Caco-2 (cell line): Measurements from ENCODE around the gene GRB10. TPM values are rescaled to one million over a fixed set of nuclear protein-coding genes. Genes with fewer than 3 reads are reported as not detected.

Source experiments
- BruUV-seq: library from RNA; stranded (reverse); fragments of 400-500 nt; replicated peaks from 2 replicates; lab custom pipeline; 2021; lab: Mats Ljungman, UMichigan
- CTCF ChIA-PET: fragments of 300-600 bp; sonication (Branson Sonifier 250); formaldehyde crosslinking; loops from one replicate; lab custom pipeline; 2022; ENCODE audit warnings: antibody characterized with exemption; lab: Charles Lee
- POLR2A ChIA-PET: fragments of 300-600 bp; sonication (Branson Sonifier 250); formaldehyde crosslinking; loops from one replicate; lab custom pipeline; 2022; ENCODE audit warnings: antibody characterized with exemption; lab: Charles Lee
- DNase-seq, 2 experiments: peaks; one replicate each; pipeline versions ENCODE4 v3.0.0 to v3.0.0-alpha.2; 2020 to 2022
- H3K27me3 ChIP-seq: replicated peaks from 2 replicates; pipeline ENCODE4 v1.6.0; 2011; ENCODE audit warnings: low read length; ENCODE audit not compliant: control insufficient read depth, insufficient read depth
- H3K36me3 ChIP-seq: 2 replicates; pipeline ENCODE4 v1.5.1; 2011; ENCODE audit warnings: low read length; ENCODE audit not compliant: control insufficient read depth, insufficient read depth
- H3K4me1 ChIP-seq: fragments of 250-450 bp; sonication (Bioruptor Pico); 2 replicates; pipeline ENCODE4 v1.5.1; 2020; ENCODE audit warnings: mild to moderate bottlenecking
- H3K4me3 ChIP-seq: 2 replicates; pipeline ENCODE4 v1.5.1; 2011; ENCODE audit warnings: low read depth, mild to moderate bottlenecking, control low read depth, low read length
- H3K9me3 ChIP-seq: fragments of 250-450 bp; sonication (Bioruptor Pico); 2 replicates; pipeline ENCODE4 v1.5.1; 2020; ENCODE audit warnings: mild to moderate bottlenecking, moderate library complexity
- H3K27ac Mint-ChIP-seq: one replicate; pipeline ENCODE4 v1.8.0; 2022; ENCODE audit warnings: mixed read lengths; ENCODE audit not compliant: unreplicated experiment
- H3K27me3 Mint-ChIP-seq: one replicate; pipeline ENCODE4 v1.8.0; 2022; ENCODE audit warnings: mixed read lengths; ENCODE audit not compliant: insufficient read depth, unreplicated experiment
- H3K36me3 Mint-ChIP-seq: one replicate; pipeline ENCODE4 v1.8.0; 2022; ENCODE audit warnings: mild to moderate bottlenecking, mixed read lengths; ENCODE audit not compliant: insufficient read depth, unreplicated experiment
- H3K4me1 Mint-ChIP-seq: one replicate; pipeline ENCODE4 v1.8.0; 2022; ENCODE audit warnings: low read depth, mixed read lengths; ENCODE audit not compliant: unreplicated experiment
- H3K4me3 Mint-ChIP-seq: one replicate; pipeline ENCODE4 v1.8.0; 2022; ENCODE audit warnings: mild to moderate bottlenecking, moderate library complexity, mixed read lengths; ENCODE audit not compliant: unreplicated experiment
- H3K9me3 Mint-ChIP-seq: one replicate; pipeline ENCODE4 v1.8.0; 2022; ENCODE audit warnings: mixed read lengths; ENCODE audit not compliant: unreplicated experiment
- CTCF ChIP-seq, 2 experiments: fragments of 200-600 bp in 1 of 2; IDR thresholded peaks; 1 replicate in 1 of 2; 2 replicates in 1 of 2; pipeline versions ENCODE4 v1.5.1 to v1.8.0; 2011 to 2022; ENCODE audit warnings: antibody characterized with exemption in 1 of 2, control low read depth in 1 of 2, inconsistent platforms in 1 of 2, low read depth in 1 of 2, low read length in 1 of 2, mild to moderate bottlenecking in 1 of 2, moderate library complexity in 1 of 2; ENCODE audit not compliant: insufficient read depth in 1 of 2, severe bottlenecking in 1 of 2, unreplicated experiment in 1 of 2
- intact Hi-C: fragments of 100-400 bp; cut with micrococcal nuclease; formaldehyde crosslinking; loops from one replicate; pipeline ENCODE4 v1.10.0; 2022; ENCODE audit not compliant: unreplicated experiment
- total RNA-seq: library from RNA; stranded (reverse); gene quantifications from 2 replicates; pipeline ENCODE4 v1.2.3, GENCODE V29; 2022

GRB10 gene
- total RNA-seq, 1 experiment from 2014 or later = 79.3 TPM

GRCh38 chr7:50682573-50682972, 100.1 kb downstream of the GRB10 start:
- TF ChIP-seq CTCF (IDR thresholded peaks at IDR 0.05; ENCODE audit: insufficient read depth in 1 of 2, low read depth in 1 of 2, low read length in 1 of 2, severe bottlenecking in 1 of 2, unreplicated experiment in 1 of 2) = no peak
- Mint-ChIP-seq H3K27me3 (no peaks in the 10 kb centered on the region), H3K4me3 (no peak overlapping the region), H3K9me3 (peaks cover 9% of the 10 kb centered on the region), H3K4me1 (peaks cover 9% of the 10 kb centered on the region), H3K27ac (no peak overlapping the region), H3K36me3 (peaks cover 21% of the 10 kb centered on the region)
- no TSS peak for BruUV-seq
- ChIA-PET CTCF (no interaction called here), POLR2A (no interaction called here)
- no peak overlapping the region for H3K4me3 ChIP-seq
- H3K36me3 ChIP-seq = no peaks in the 10 kb centered on the region
- no peaks in the 10 kb centered on the region for H3K27me3 ChIP-seq
- intact Hi-C loops = no loop called here
- no peak for DNase-seq
- H3K9me3 ChIP-seq = no peaks in the 10 kb centered on the region
- no peaks in the 10 kb centered on the region for H3K4me1 ChIP-seq

DNA sequence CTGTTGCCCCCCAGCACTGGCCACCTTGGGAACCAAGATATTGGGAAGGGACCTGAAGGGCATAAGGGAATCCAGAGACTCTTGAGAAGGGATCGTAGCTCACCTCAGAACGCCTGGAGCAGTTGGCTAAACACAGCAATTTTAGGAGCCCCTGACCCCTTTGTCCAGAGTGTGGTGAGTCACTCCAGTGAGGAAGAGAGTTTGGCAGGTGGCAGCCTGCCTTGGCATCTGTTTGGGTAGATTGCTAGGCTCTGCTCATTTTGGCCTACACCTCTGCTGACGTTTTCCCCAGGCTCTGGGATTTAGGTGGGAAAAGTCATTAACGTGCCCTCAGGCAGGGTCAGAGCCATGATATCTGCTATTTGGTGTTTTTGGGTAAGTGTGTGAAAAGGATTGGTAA, 100.6 kb downstream of the GRB10 start:
- Mint-ChIP-seq H3K4me1 (peaks cover 9% of the 10 kb centered on the region), H3K4me3 (no peak overlapping the region), H3K27ac (no peak overlapping the region), H3K9me3 (peaks cover 9% of the 10 kb centered on the region), H3K36me3 (peaks cover 16% of the 10 kb centered on the region), H3K27me3 (no peaks in the 10 kb centered on the region)
- BruUV-seq = no TSS peak
- Histone ChIP-seq H3K36me3 (no peaks in the 10 kb centered on the region), H3K27me3 (no peaks in the 10 kb centered on the region), H3K4me1 (no peaks in the 10 kb centered on the region), H3K9me3 (no peaks in the 10 kb centered on the region), H3K4me3 (no peak overlapping the region)
- ChIA-PET CTCF (no interaction called here), POLR2A (no interaction called here)
- no peak for TF ChIP-seq CTCF (IDR thresholded peaks at IDR 0.05; ENCODE audit: insufficient read depth in 1 of 2, low read depth in 1 of 2, low read length in 1 of 2, severe bottlenecking in 1 of 2, unreplicated experiment in 1 of 2)
- intact Hi-C loops = no loop called here
- DNase-seq = no peak

GRCh38 chr7:50681432-50682045, 101.2 kb downstream of the GRB10 start:
- TF ChIP-seq CTCF (IDR thresholded peaks at IDR 0.05; ENCODE audit: insufficient read depth in 1 of 2, low read depth in 1 of 2, low read length in 1 of 2, severe bottlenecking in 1 of 2, unreplicated experiment in 1 of 2) = no peak
- Histone ChIP-seq H3K4me3 (no peak overlapping the region), H3K9me3 (no peaks in the 10 kb centered on the region), H3K4me1 (no peaks in the 10 kb centered on the region), H3K27me3 (no peaks in the 10 kb centered on the region), H3K36me3 (no peaks in the 10 kb centered on the region)
- CTCF ChIA-PET = no interaction called here
- intact Hi-C loops = no loop called here
- no peak for DNase-seq
- H3K27me3 Mint-ChIP-seq = no peaks in the 10 kb centered on the region
- peaks cover 17% of the 10 kb centered on the region for H3K36me3 Mint-ChIP-seq
- H3K4me3 Mint-ChIP-seq = no peak overlapping the region
- POLR2A ChIA-PET = no interaction called here
- peaks cover 9% of the 10 kb centered on the region for H3K4me1 Mint-ChIP-seq
- H3K9me3 Mint-ChIP-seq = peaks cover 9% of the 10 kb centered on the region
- BruUV-seq = no TSS peak
- H3K27ac Mint-ChIP-seq = no peak overlapping the region
